HCT116 (cell line): ENCODE measurements around the gene LMO7. TPM values are rescaled to one million over a fixed set of nuclear protein-coding genes. Genes with fewer than 3 reads are reported as not detected.

Experiments used
- ATAC-seq: fragments of 200-7000 bp; cut with Tn5 transposase; 2 replicates; pipeline ENCODE4 v1.9.1; 2020; ENCODE audit warnings: mild to moderate bottlenecking, moderate library complexity
- BruUV-seq: library from RNA; stranded (reverse); fragments of 400-500 nt; replicated peaks from 2 replicates; lab custom pipeline; 2021; lab: Mats Ljungman, UMichigan
- CTCF ChIA-PET: fragments of 300-600 bp; sonication (Branson Sonifier 250); formaldehyde crosslinking; loops from one replicate; lab custom pipeline; 2021; ENCODE audit warnings: antibody characterized with exemption; lab: Charles Lee
- POLR2A ChIA-PET: fragments of 300-600, 350-600 bp; sonication (Branson Sonifier 250); formaldehyde crosslinking; loops from one replicate; lab custom pipeline; 2021; ENCODE audit warnings: antibody characterized with exemption; lab: Charles Lee
- RAD21 ChIA-PET, 2 experiments: fragments of 300-600 bp; sonication (Branson Sonifier 250); formaldehyde crosslinking; loops; one replicate each; lab custom pipeline; 2023; ENCODE audit warnings: low total read pairs in 2 of 2; ENCODE audit not compliant: uncharacterized antibody in 2 of 2, unreplicated experiment in 2 of 2, low non-redundant PET in 1 of 2; lab: Charles Lee
- DNase-seq: peaks from one replicate; pipeline ENCODE4 v3.0.0-alpha.2; 2010; ENCODE audit warnings: low read depth, low spot score
- H2AFZ ChIP-seq: fragments of 200-600 bp; shearing (Covaris generic), sonication (generic); 2 replicates; pipeline ENCODE4 v1.6.1; 2017; ENCODE audit warnings: low read depth, mixed run types, mixed read lengths, antibody characterized with exemption, low read length; ENCODE audit not compliant: poor library complexity, severe bottlenecking
- H3K27ac ChIP-seq: 2 replicates; pipeline ENCODE4 v1.5.1; 2012; ENCODE audit warnings: low read depth, low read length
- H3K27me3 ChIP-seq: fragments of 200-600 bp; sonication (generic); 2 replicates; pipeline ENCODE4 v1.6.1; 2016; ENCODE audit warnings: mixed run types, low read length, mixed read lengths; ENCODE audit not compliant: insufficient read depth
- H3K36me3 ChIP-seq, 2 experiments: fragments of 200-500 bp in 1 of 2; fragments of 200-600 bp in 1 of 2; sonication (Bioruptor generic) in 1 of 2; sonication (generic) in 1 of 2; 2 replicates each; pipeline versions ENCODE4 v1.5.1 to v1.6.1; 2014 to 2016; ENCODE audit warnings: low read length in 2 of 2, inconsistent platforms in 1 of 2, mixed read lengths in 1 of 2, mixed run types in 1 of 2; ENCODE audit not compliant: insufficient read depth in 2 of 2, control insufficient read depth in 1 of 2
- H3K4me1 ChIP-seq, 2 experiments: fragments of 200-600 bp in 1 of 2; sonication (generic) in 1 of 2; 2 replicates each; pipeline versions ENCODE4 v1.5.1 to v1.6.1; 2012 to 2017; ENCODE audit warnings: low read length in 2 of 2, inconsistent platforms in 1 of 2, mild to moderate bottlenecking in 1 of 2, mixed read lengths in 1 of 2, mixed run types in 1 of 2, moderate library complexity in 1 of 2; ENCODE audit not compliant: insufficient read depth in 2 of 2, control insufficient read depth in 1 of 2
- H3K4me2 ChIP-seq: fragments of 200-600 bp; sonication (generic); 2 replicates; pipeline ENCODE4 v1.6.1; 2017; ENCODE audit warnings: mixed run types, low read length, mixed read lengths
- H3K4me3 ChIP-seq, 2 experiments: fragments of 200-600 bp in 1 of 2; sonication (generic) in 1 of 2; replicated peaks in 1 of 2; 2 replicates each; pipeline ENCODE4 v1.5.1; 2011 to 2016; ENCODE audit warnings: low read length in 2 of 2, control low read depth in 1 of 2, low read depth in 1 of 2, mild to moderate bottlenecking in 1 of 2, mixed read lengths in 1 of 2, mixed run types in 1 of 2
- H3K79me2 ChIP-seq: fragments of 200-600 bp; sonication (generic); 2 replicates; pipeline ENCODE4 v1.6.1; 2017; ENCODE audit warnings: mild to moderate bottlenecking, mixed run types, low read length, moderate library complexity, mixed read lengths; ENCODE audit not compliant: insufficient read depth
- H3K9ac ChIP-seq: fragments of 200-600 bp; sonication (generic); 2 replicates; pipeline ENCODE4 v1.6.1; 2016; ENCODE audit warnings: low read length, mixed read lengths
- H3K9me2 ChIP-seq: fragments of 200-600 bp; sonication (generic), shearing (Covaris generic); 2 replicates; pipeline ENCODE4 v1.6.1; 2017; ENCODE audit warnings: mixed run types, mild to moderate bottlenecking, moderate library complexity; ENCODE audit not compliant: insufficient read depth
- H3K9me3 ChIP-seq, 2 experiments: fragments of 200-500 bp in 1 of 2; fragments of 200-600 bp in 1 of 2; sonication (Bioruptor generic) in 1 of 2; sonication (generic) in 1 of 2; 2 replicates each; pipeline ENCODE4 v1.6.1; 2014 to 2017; ENCODE audit warnings: low read length in 2 of 2, mixed read lengths in 2 of 2, inconsistent platforms in 1 of 2, low read depth in 1 of 2, mild to moderate bottlenecking in 1 of 2, mixed run types in 1 of 2, moderate library complexity in 1 of 2; ENCODE audit not compliant: control insufficient read depth in 1 of 2, insufficient read depth in 1 of 2
- H4K20me1 ChIP-seq: fragments of 200-600 bp; sonication (generic), shearing (Covaris generic); 2 replicates; pipeline ENCODE4 v1.6.1; 2017; ENCODE audit warnings: mixed run types, mild to moderate bottlenecking, moderate library complexity; ENCODE audit not compliant: insufficient read depth
- EGR1 ChIP-seq: IDR thresholded peaks from 2 replicates; pipeline ENCODE4 v1.6.1; 2012; ENCODE audit warnings: low read depth
- ELF1 ChIP-seq: IDR thresholded peaks from 2 replicates; pipeline ENCODE4 v1.6.1; 2012; ENCODE audit warnings: low read depth, borderline replicate concordance
- EZH2phosphoT487 ChIP-seq: fragments of 200-600 bp; IDR thresholded peaks from 2 replicates; pipeline ENCODE4 v1.6.1; 2018; ENCODE audit warnings: antibody characterized with exemption, borderline replicate concordance
- JUND ChIP-seq: IDR thresholded peaks from 2 replicates; pipeline ENCODE4 v1.6.1; 2012
- RAD21 ChIP-seq: IDR thresholded peaks from 2 replicates; pipeline ENCODE4 v1.6.1; 2012; ENCODE audit warnings: low read depth, mild to moderate bottlenecking
- SP1 ChIP-seq: IDR thresholded peaks from 2 replicates; pipeline ENCODE4 v1.6.1; 2012; ENCODE audit warnings: low read depth
- TCF7L2 ChIP-seq: IDR thresholded peaks from 2 replicates; pipeline ENCODE4 v1.7.0; 2011; ENCODE audit warnings: borderline replicate concordance, inconsistent platforms; ENCODE audit not compliant: insufficient read depth, insufficient read length; ENCODE audit errors: extremely low read depth
- intact Hi-C: fragments of 100-400 bp; cut with micrococcal nuclease; formaldehyde crosslinking; loops from 2 replicates; pipeline ENCODE4 v1.10.0; 2022
- total RNA-seq: library from RNA; stranded (reverse); gene quantifications from one replicate; pipeline ENCODE4 v1.2.1, GENCODE V29; 2021; ENCODE audit not compliant: unreplicated experiment
- TF ChIP-seq, protein P1 (sequence below): IDR thresholded peaks from 2 replicates; pipeline ENCODE4 v1.6.1; 2012
- TF ChIP-seq, protein P2 (sequence below), 3 experiments: fragments of 200-600 bp in 1 of 3; sonication (generic) in 1 of 3; IDR thresholded peaks in 2 of 3; conservative IDR thresholded peaks in 1 of 3; 2 replicates each; pipeline ENCODE4 v1.5.1; 2012 to 2017; ENCODE audit warnings: low read depth in 2 of 3, low read length in 2 of 3, antibody characterized with exemption in 1 of 3, borderline replicate concordance in 1 of 3, control low read depth in 1 of 3, mild to moderate bottlenecking in 1 of 3, mixed read lengths in 1 of 3, mixed run types in 1 of 3, moderate library complexity in 1 of 3; ENCODE audit not compliant: insufficient read depth in 1 of 3

Gene LMO7
- total RNA-seq, 1 experiment from 2014 or later, result 8.1 TPM

DNA sequence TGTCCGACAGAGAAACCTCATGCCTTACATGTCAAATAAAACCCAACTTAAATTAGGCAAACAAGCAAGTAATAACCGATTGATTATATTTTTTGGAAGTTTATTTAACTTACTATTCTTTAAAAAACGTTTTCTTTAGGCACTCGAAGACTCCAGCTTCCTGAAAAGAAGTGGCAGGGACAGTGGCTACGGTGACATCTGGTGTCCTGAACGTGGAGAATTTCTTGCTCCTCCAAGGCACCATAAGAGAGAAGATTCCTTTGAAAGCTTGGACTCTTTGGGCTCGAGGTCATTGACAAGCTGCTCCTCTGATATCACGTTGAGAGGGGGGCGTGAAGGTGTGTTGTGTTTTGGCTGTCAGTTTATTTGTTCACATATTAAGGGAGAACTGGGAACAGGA lies 164.4 kb downstream of the LMO7 start:
- Histone ChIP-seq H2AFZ (no peak overlapping the region), H3K4me2 (no peak overlapping the region), H3K9ac (no peak overlapping the region), H3K27me3 (no peaks in the 10 kb centered on the region), H3K4me3 (no peak overlapping the region), H3K9me2 (no peaks in the 10 kb centered on the region), H3K79me2 (no peaks in the 10 kb centered on the region), H3K36me3 (no peaks in the 10 kb centered on the region), H3K27ac (no peak overlapping the region), H4K20me1 (no peaks in the 10 kb centered on the region), H3K9me3 (no peaks in the 10 kb centered on the region), H3K4me1 (peaks cover 10 to 21% of the 10 kb centered on the region in 2 experiments)
- ChIA-PET CTCF (interaction anchor here (1.3 to 4.8 kb wide), 3 partner anchors 96 to 108 kb away, joined by 3 to 58 read pairs (median 5); no protein-coding TSS in a partner anchor), POLR2A (no interaction called here), RAD21 (no interaction called here)
- no peak for TF ChIP-seq ELF1
- TF ChIP-seq EZH2phosphoT487, result no peak
- peak; percentile 66 for TF ChIP-seq RAD21
- TF ChIP-seq EGR1, result no peak
- TF ChIP-seq TCF7L2, result no peak
- TF ChIP-seq, protein P1, sequence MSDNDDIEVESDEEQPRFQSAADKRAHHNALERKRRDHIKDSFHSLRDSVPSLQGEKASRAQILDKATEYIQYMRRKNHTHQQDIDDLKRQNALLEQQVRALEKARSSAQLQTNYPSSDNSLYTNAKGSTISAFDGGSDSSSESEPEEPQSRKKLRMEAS, result no peak
- TF ChIP-seq, protein P2, sequence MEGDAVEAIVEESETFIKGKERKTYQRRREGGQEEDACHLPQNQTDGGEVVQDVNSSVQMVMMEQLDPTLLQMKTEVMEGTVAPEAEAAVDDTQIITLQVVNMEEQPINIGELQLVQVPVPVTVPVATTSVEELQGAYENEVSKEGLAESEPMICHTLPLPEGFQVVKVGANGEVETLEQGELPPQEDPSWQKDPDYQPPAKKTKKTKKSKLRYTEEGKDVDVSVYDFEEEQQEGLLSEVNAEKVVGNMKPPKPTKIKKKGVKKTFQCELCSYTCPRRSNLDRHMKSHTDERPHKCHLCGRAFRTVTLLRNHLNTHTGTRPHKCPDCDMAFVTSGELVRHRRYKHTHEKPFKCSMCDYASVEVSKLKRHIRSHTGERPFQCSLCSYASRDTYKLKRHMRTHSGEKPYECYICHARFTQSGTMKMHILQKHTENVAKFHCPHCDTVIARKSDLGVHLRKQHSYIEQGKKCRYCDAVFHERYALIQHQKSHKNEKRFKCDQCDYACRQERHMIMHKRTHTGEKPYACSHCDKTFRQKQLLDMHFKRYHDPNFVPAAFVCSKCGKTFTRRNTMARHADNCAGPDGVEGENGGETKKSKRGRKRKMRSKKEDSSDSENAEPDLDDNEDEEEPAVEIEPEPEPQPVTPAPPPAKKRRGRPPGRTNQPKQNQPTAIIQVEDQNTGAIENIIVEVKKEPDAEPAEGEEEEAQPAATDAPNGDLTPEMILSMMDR (IDR thresholded peaks at IDR 0.05 in 2 of 3, conservative IDR thresholded peaks at IDR 0.05 in 1 of 3; ENCODE audit: borderline replicate concordance in 1 of 3, insufficient read depth in 1 of 3, low read depth in 2 of 3, low read length in 2 of 3), result peak in 2 of 3 experiments; percentile 17 to 62; a peak in 2 of 6 replicates
- TF ChIP-seq SP1, result no peak
- TF ChIP-seq JUND, result no peak
- BruUV-seq, result no TSS peak
- intact Hi-C loops, result loop anchor here (1.0 kb wide), 1 partner anchor 105 kb away; no protein-coding TSS in a partner anchor
- ATAC-seq (no peak), DNase-seq (peak; percentile 19)
